ENCODE measurements around the gene MOCOS.

DNA sequence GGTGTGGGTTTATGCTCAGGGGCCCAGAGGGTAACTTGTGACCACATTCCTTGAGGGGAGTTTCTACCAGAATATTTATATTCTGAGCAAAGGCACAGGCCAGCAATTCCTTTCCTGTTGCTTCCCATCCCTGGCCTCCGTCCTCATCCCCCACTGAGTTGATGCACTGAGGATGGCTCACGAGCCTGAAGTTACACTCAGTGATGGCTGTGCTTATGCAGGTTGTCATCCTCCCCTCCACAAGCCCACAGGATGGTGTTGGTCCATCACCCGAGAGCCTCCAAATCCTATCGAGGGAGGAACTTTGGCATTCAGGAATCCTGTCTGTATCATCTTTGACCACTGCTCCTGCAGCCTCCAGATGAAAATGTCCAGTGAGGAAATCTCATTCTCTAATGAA lies 81.9 kb downstream of the MOCOS start:
- TF ChIP-seq CTCF (IDR thresholded peaks at IDR 0.05) (no peak), POLR2A (IDR thresholded peaks at IDR 0.05) (no peak)

Measured in body of pancreas (tissue), 4 donors.